Muscle layer of colon (tissue), 2 donors: Measurements from ENCODE around the gene RARG.

ENCODE experiments used
- H3K27ac ChIP-seq: one replicate; pipeline ENCODE4 v1.7.0; 2013; ENCODE audit warnings: low read depth, mild to moderate bottlenecking, low read length, moderate library complexity
- H3K27me3 ChIP-seq, 2 donors: one replicate each; pipeline ENCODE4 v1.7.0; 2013; ENCODE audit warnings: low read length in 2 of 2, mild to moderate bottlenecking in 2 of 2; ENCODE audit not compliant: insufficient read depth in 2 of 2, control insufficient read depth in 1 of 2
- H3K36me3 ChIP-seq: one replicate; pipeline ENCODE4 v1.7.0; 2013; ENCODE audit warnings: mild to moderate bottlenecking, low read length; ENCODE audit not compliant: insufficient read depth
- H3K4me1 ChIP-seq: one replicate; pipeline ENCODE4 v1.7.0; 2013; ENCODE audit warnings: mild to moderate bottlenecking, low read length; ENCODE audit not compliant: insufficient read depth
- H3K4me3 ChIP-seq, 2 donors: one replicate each; pipeline ENCODE4 v1.7.0; 2013; ENCODE audit warnings: low read length in 2 of 2, low read depth in 1 of 2, mild to moderate bottlenecking in 1 of 2, moderate library complexity in 1 of 2
- H3K9ac ChIP-seq: one replicate; pipeline ENCODE4 v1.7.0; 2013; ENCODE audit warnings: low read length
- H3K9me3 ChIP-seq: one replicate; pipeline ENCODE4 v1.7.0; 2013; ENCODE audit warnings: mild to moderate bottlenecking, low read length
- donor health status: abdominal sarcoma.
- donor health status: Adenocarcinoma of cecum.

Gene RARG

GRCh38 chr12:53192531-53193021, 39.4 kb downstream of the RARG start:
- no peak overlapping the region for H3K9ac ChIP-seq
- H3K27ac ChIP-seq, result no peak overlapping the region
- H3K4me3 ChIP-seq, result no peak overlapping the region
- peaks cover 11% of the 10 kb centered on the region for H3K36me3 ChIP-seq
- no peaks in the 10 kb centered on the region for H3K27me3 ChIP-seq
- H3K9me3 ChIP-seq, result no peaks in the 10 kb centered on the region
- H3K4me1 ChIP-seq, result no peaks in the 10 kb centered on the region

DNA sequence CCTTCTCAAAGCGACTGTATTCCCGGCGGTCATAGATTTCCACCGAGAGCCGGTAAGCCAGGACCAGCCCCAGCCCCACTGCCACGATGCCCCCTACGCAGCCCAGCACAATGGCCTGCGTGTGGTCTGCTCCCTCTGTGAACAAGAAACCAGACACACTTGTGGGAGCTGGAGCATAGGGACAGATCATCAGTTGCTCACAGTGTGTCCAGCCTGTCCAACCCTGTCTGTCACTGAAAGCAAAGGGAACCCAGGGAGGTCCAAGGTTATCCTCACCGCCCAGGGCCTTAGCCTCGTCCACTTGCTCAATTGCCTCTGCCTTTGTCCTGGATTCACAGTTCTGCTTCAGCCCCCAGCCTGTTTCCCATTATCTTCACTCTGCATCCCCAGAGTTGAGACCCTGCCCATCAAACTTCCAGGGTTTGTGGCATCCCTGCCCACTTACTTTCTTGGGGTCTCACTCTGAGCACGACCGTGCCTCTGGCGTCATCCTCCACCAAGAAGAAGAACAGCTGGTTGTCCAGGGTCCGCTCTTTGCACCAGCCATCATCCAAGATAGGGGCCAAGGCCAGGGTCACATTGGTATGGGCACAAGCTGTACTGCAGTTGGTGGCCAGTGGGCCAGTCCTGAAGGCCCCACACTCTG, 40.0 kb downstream of the RARG start:
- Histone ChIP-seq H3K9me3 (no peaks in the 10 kb centered on the region), H3K36me3 (peaks cover 16% of the 10 kb centered on the region), H3K27ac (no peak overlapping the region), H3K27me3 (no peaks in the 10 kb centered on the region), H3K4me3 (no peak overlapping the region), H3K4me1 (no peaks in the 10 kb centered on the region), H3K9ac (no peak overlapping the region)

- no peak overlapping the region for H3K27ac ChIP-seq
- H3K9ac ChIP-seq, result no peak overlapping the region
- H3K9me3 ChIP-seq, result no peaks in the 10 kb centered on the region
- H3K4me3 ChIP-seq, result no peak overlapping the region
- H3K4me1 ChIP-seq, result no peaks in the 10 kb centered on the region
- H3K36me3 ChIP-seq, result peaks cover 23% of the 10 kb centered on the region
- no peaks in the 10 kb centered on the region for H3K27me3 ChIP-seq
These were observed 40.7 kb downstream of the RARG start for GRCh38 chr12:53191096-53191884.

- H3K9ac ChIP-seq, result no peak overlapping the region
- H3K4me1 ChIP-seq, result no peaks in the 10 kb centered on the region
- H3K27ac ChIP-seq, result no peak overlapping the region
- peaks cover 34% of the 10 kb centered on the region for H3K36me3 ChIP-seq
- no peaks in the 10 kb centered on the region for H3K9me3 ChIP-seq
- no peak overlapping the region for H3K4me3 ChIP-seq
- no peaks in the 10 kb centered on the region for H3K27me3 ChIP-seq
These were observed 41.8 kb downstream of the RARG start for GRCh38 chr12:53190108-53190729.

GRCh38 chr12:53187145-53187899, 44.7 kb downstream of the RARG start:
- Histone ChIP-seq H3K27ac (no peak overlapping the region), H3K4me3 (no peak overlapping the region), H3K27me3 (no peaks in the 10 kb centered on the region), H3K36me3 (peaks cover 59% of the 10 kb centered on the region), H3K9ac (no peak overlapping the region), H3K9me3 (no peaks in the 10 kb centered on the region), H3K4me1 (peaks cover 26% of the 10 kb centered on the region)

- Histone ChIP-seq H3K4me3 (no peak overlapping the region), H3K27me3 (no peaks in the 10 kb centered on the region), H3K36me3 (peaks cover 64% of the 10 kb centered on the region), H3K9ac (no peak overlapping the region), H3K4me1 (peaks cover 32% of the 10 kb centered on the region), H3K9me3 (no peaks in the 10 kb centered on the region), H3K27ac (no peak overlapping the region)
These were observed 45.3 kb downstream of the RARG start for GRCh38 chr12:53186745-53187144.

DNA sequence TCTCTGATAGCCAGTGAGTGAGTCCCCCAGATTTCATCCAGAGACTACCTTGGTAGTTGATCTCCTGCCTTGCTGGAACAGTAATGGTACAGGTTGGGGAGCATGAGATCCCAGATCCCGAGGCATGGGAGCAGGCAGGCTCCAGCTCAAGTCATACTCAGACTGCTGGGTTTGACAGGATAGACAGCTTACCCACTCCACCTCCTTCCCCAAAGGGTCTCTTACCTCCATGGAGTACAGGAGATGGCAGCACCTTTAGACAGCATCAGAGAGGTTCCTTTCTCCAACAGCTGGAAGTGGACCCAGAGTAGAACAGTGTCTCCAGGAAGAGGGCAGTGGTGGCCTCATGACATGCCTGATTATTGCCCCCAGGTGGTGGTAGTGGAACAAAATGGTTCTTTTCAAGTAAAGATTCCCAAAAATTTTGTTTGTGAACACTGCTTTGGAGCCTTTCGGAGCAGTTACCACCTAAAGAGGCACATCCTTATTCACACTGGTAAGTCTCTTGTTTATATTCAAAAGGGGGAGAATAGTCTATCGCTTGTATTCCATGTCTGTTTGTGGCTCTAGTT, 46.3 kb downstream of the RARG start:
- Histone ChIP-seq H3K4me3 (no peak overlapping the region), H3K27ac (no peak overlapping the region), H3K4me1 (peaks cover 38% of the 10 kb centered on the region), H3K27me3 (no peaks in the 10 kb centered on the region), H3K9ac (no peak overlapping the region), H3K9me3 (no peaks in the 10 kb centered on the region), H3K36me3 (peaks cover 66% of the 10 kb centered on the region)

GRCh38 chr12:53184828-53185227, 47.2 kb downstream of the RARG start:
- Histone ChIP-seq H3K27me3 (no peaks in the 10 kb centered on the region), H3K4me1 (peaks cover 39% of the 10 kb centered on the region), H3K4me3 (no peak overlapping the region), H3K27ac (no peak overlapping the region), H3K9ac (no peak overlapping the region), H3K36me3 (peaks cover 66% of the 10 kb centered on the region), H3K9me3 (no peaks in the 10 kb centered on the region)

- no peak overlapping the region for H3K9ac ChIP-seq
- no peaks in the 10 kb centered on the region for H3K27me3 ChIP-seq
- no peak overlapping the region for H3K27ac ChIP-seq
- H3K4me1 ChIP-seq, result peaks cover 47% of the 10 kb centered on the region
- H3K36me3 ChIP-seq, result peaks cover 58% of the 10 kb centered on the region
- peak overlapping the region; percentile 10 to 88 for H3K4me3 ChIP-seq
- H3K9me3 ChIP-seq, result no peaks in the 10 kb centered on the region
These were observed 49.1 kb downstream of the RARG start for GRCh38 chr12:53182903-53183302.

- peaks cover 47% of the 10 kb centered on the region for H3K4me1 ChIP-seq
- peak overlapping the region; percentile 69 for H3K27ac ChIP-seq
- peak overlapping the region; percentile 10 to 88 for H3K4me3 ChIP-seq
- peak overlapping the region; percentile 63 for H3K9ac ChIP-seq
- H3K36me3 ChIP-seq, result peaks cover 49% of the 10 kb centered on the region
- H3K9me3 ChIP-seq, result no peaks in the 10 kb centered on the region
- no peaks in the 10 kb centered on the region for H3K27me3 ChIP-seq
These were observed 50.1 kb downstream of the RARG start for GRCh38 chr12:53181935-53182334.
